HG03025 (cell line): ENCODE data around the gene CBFA2T2.
A peak's percentile ranks its signal among the peaks of the same experiment; 100 is the strongest.
"Not testable (repeated sequence)": the region's sequence is repeated elsewhere in the genome, so short reads cannot be mapped to it uniquely, and the experiment has no call there.

Experiments
- ATAC-seq: cut with Tn5 transposase; IDR thresholded peaks from one replicate; pipeline ENCODE4 v1.9.1; 2021; ENCODE audit warnings: mild to moderate bottlenecking, moderate library complexity; ENCODE audit not compliant: unreplicated experiment, low FRiP score

The CBFA2T2 gene

DNA sequence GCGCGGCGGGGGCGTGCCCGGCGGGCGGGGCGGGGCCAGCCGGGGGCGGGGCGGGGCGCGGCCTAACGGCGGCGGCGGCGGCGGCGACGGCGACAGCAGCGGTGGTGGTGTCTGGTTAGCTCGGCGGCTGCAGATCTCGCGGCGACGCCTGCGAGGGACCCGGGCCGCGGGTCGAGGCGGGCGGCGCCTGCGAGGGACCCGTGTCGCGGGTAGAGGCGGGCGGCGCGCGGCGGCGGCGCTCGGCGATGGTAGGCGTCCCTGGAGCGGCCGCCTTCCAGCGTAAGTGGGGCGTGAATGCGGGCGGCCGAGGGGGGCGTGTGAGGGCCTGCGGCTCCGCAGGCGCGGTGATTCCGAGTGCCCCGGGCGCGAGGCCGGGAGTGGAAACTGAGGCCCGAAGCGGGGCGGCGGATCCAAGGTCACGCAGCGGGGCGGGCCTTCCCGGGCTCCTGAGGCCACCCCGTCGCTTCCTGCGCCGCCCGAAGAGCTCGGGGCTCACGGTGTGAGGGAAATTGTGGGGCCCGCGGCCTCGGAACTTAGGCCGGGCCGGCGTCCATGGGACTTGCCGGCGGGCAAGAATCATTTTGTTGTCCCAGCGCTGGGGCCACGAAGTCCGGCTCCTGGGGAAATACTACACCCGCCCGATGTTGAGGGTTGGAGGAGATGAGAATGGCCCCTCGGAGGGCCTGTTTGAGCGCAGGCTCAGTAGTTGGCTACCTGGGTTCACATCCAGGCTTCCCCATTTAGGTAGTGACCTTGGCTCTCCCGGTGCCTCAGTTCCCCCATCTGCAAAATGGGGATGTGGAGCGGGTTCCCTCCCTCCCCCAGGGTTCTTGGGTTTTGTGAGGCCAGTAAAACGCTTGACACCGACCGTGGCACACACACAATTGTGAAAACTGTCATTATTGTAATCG, at the start of gene CBFA2T2:
Gene CBFA2T2 (plus strand): TSS at position 74 of the 911 bp plus-strand sequence. CDS start 172 bp downstream, at position 246.
- ATAC-seq: peak; percentile 46

DNA sequence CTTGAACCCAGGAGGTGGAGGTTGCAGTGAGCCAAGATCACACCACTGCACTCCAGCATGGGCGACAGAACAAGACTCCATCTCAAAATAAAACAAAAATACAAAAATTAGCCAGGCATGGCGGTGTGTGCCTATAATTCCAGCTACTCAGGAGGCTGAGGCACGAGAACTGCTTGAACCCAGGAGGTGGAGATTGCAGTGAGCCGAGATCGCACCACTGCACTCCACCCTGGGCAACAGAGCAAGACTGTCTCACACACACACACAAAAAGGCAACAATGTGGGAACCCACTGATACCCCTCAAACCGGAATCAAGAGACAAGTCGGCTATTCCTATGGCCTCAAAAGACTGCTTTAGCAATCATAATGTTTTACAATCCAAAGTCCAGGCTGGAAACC, 49.3 kb upstream of the CBFA2T2 start:
- not testable (repeated sequence) for ATAC-seq

GRCh38 chr20:33441142-33441955, 48.5 kb upstream of the CBFA2T2 start:
- no peak for ATAC-seq

- no peak for ATAC-seq
Observed at GRCh38 chr20:33442136-33443005, 47.5 kb upstream of the CBFA2T2 start.

GRCh38 chr20:33443006-33443511, 46.8 kb upstream of the CBFA2T2 start:
- no peak for ATAC-seq

DNA sequence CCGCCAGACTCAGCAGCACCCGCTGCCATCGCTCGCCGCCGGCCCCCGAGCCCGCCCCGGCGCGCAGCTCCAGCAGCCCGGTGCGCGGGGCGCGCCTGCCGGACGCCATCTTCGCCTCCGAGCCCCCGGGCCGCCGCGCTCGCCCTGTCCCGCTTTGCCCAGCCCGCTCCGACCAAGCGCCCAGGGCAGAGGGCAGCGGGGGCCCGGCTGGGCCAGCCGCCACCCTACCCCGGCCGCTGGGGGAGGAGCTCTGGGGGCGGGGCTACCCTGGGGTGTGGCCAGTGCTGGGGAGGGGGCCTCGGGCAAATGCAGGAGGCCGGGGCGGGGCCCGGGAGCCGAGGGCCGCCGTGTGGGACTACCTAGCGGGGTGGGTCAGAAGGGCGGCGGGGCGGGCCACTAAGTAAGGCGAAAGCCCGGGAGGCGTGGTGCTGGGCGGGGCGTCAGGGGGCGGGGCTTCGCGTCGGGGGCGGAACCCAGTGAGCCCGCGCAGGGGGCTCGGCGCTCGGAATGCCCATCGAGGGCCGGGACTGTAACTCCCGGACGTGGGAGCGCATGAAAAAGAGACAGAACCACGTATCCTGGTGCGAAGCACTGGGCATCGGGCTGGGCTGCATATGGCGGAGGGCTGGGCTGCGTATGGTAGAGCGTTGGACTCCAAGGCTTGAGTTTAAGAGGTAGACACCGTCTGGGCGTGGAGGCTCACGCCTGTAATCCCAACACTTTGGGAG, 46.2 kb upstream of the CBFA2T2 start, which contains the start of gene SNTA1:
Gene SNTA1 (minus strand): TSS at position 252 of the 728 bp plus-strand sequence. CDS start 143 bp downstream, at position 109.
- peak; percentile 62 for ATAC-seq

GRCh38 chr20:33444797-33445560, 44.9 kb upstream of the CBFA2T2 start:
- ATAC-seq: no peak

DNA sequence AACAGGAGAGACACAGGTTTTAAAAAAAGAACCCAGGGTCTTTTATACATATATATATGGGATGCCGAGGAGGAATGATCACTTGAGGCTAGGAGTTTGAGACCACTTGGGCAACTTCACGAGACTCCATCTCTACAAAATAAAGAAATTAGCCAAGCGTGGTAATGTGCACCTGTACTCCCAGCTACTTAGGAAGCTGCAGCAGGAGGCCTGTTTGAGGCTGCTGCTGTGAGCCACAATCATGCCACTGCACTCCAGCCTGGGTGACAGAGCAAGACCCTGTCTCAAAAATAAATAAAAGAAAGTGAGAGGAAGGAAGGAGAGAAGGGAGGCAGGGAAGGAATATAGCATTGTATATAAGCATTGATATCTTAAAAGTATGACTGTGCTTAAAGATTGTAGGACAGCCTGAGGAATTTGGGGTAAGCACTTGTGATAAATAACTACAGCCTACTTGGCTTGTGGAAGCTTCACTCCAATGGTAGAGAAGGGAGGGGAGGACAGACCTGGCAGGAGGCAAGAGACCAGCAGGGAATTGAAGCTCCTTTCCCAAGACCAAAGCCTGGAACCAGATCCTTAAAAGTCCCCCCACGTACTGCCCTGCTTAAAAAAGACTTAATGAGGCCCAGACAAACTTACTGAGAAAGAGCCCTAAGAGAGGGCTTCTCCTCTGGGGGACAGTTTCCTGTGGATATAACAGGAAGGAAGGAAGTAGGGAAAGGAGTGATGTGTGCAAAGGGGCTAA, 43.8 kb upstream of the CBFA2T2 start:
- no peak for ATAC-seq

GRCh38 chr20:33450867-33451266, 39.0 kb upstream of the CBFA2T2 start:
- no peak for ATAC-seq

GRCh38 chr20:33456916-33457642, 32.8 kb upstream of the CBFA2T2 start:
- not testable (repeated sequence) for ATAC-seq

- ATAC-seq: no peak
Observed at GRCh38 chr20:33459599-33459998, 30.3 kb upstream of the CBFA2T2 start.

DNA sequence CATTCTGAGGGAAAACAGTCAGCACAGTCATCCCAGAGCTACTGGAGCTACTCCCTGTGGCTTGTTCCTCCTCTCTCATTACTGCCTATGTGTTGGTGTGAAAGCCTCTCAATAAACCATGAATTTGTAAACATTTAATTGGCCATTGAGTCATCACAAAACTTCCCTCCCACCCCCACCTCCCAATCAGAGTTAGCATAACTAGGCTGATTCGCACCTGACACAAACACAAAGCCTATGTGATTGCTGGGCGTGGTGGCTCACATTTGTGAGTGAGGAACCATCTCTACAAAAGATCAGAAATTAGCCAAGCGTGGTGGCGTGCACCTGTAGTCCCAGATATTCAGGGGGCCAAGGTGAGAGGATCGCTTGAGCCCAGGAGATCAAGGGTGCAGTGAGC, 29.2 kb upstream of the CBFA2T2 start:
- ATAC-seq: no peak

DNA sequence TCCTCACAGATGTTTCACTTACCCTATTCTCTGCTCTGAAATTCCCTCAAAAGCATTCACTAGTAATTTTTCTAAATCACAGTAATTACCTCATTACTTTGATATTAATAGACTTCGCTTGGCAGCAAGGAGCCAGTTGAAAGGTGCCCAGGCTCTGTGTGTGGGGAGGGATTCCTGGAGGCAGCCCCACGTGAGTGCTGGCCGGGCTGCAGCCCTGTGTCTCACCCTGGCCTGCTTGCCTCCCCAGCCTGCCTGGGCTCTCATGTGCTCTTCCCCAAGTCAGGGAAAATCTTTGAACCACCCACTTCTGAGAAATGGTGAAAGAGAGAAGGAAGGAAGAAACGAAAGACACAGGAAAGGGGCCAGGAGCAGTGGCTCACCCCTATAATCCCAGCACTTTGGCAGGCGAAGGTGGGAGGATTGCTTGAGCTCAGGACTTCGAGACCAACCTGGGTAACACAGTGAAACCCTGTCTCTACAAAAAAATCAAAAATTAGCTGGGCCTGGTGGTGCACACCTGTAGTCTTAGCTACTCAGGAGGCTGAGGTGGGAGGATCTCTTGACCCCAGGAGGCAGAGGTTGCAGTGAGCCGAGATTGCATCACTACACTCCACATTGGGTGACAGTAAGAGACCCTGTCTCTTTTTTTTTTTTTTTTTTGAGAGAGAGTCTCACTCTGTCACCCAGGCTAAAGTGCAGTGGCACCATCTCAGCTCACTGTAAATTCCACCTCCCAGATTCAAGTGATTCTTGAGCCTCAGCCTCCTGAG, 26.4 kb upstream of the CBFA2T2 start:
- ATAC-seq: no peak

DNA sequence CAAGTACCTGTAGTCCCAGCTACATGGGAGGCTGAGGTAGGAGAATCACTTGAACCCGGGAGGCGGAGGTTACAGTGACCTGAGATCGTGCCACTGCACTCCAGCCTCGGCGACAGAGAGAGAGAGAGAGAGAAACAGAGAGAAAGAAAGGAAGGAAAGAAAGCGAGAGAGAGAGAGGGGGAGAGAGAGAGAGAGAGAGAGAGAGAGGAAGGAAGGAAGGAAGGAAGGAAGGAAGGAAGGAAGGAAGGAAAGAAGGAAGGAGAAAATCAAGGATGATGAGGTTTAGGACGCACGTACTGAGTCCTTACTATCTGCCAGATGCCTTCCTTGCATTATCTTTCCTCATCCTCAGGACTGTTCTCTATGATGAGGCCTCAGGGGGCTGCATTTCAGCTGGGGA, 25.1 kb upstream of the CBFA2T2 start:
- ATAC-seq: not testable (repeated sequence)

- ATAC-seq: no peak
Observed at GRCh38 chr20:33465481-33466302, 24.2 kb upstream of the CBFA2T2 start.

GRCh38 chr20:33466303-33466646, 23.6 kb upstream of the CBFA2T2 start:
- ATAC-seq: no peak
